OCI-LY1 (cell line): Measurements from ENCODE around the gene NFASC.

Source experiments
- CTCF ChIP-seq: fragments of 200-600 bp; sonication (generic), shearing (Covaris generic); IDR thresholded peaks from 2 replicates; pipeline ENCODE4 v1.5.1; 2017; ENCODE audit warnings: mild to moderate bottlenecking, antibody characterized with exemption, low read length, moderate library complexity, mixed read lengths
- EZH2 ChIP-seq: fragments of 200-600 bp; sonication (generic), shearing (Covaris generic); IDR thresholded peaks from 2 replicates; pipeline ENCODE4 v1.8.0; 2017; ENCODE audit warnings: borderline replicate concordance, mixed run types, mild to moderate bottlenecking, antibody characterized with exemption, low read length, moderate library complexity, mixed read lengths

GRCh38 chr1:204984499-204984898 is 113.8 kb downstream of the NFASC start:
- no peak for TF ChIP-seq EZH2
- TF ChIP-seq CTCF = no peak
